OCI-LY3 (cell line): ENCODE results near the gene ADCY5.

Experiments
- EZH2phosphoT487 ChIP-seq: fragments of 200-600 bp; shearing (Covaris generic); IDR thresholded peaks from 2 replicates; pipeline ENCODE4 v1.6.1; 2018; ENCODE audit warnings: antibody characterized with exemption, mixed run types, low read depth
- TF ChIP-seq, protein P1 (sequence below): fragments of 200-600, 300-600 bp; sonication (generic); IDR thresholded peaks from 2 replicates; pipeline ENCODE4 v1.5.1; 2014; ENCODE audit warnings: antibody characterized with exemption, low read length, low read depth

DNA sequence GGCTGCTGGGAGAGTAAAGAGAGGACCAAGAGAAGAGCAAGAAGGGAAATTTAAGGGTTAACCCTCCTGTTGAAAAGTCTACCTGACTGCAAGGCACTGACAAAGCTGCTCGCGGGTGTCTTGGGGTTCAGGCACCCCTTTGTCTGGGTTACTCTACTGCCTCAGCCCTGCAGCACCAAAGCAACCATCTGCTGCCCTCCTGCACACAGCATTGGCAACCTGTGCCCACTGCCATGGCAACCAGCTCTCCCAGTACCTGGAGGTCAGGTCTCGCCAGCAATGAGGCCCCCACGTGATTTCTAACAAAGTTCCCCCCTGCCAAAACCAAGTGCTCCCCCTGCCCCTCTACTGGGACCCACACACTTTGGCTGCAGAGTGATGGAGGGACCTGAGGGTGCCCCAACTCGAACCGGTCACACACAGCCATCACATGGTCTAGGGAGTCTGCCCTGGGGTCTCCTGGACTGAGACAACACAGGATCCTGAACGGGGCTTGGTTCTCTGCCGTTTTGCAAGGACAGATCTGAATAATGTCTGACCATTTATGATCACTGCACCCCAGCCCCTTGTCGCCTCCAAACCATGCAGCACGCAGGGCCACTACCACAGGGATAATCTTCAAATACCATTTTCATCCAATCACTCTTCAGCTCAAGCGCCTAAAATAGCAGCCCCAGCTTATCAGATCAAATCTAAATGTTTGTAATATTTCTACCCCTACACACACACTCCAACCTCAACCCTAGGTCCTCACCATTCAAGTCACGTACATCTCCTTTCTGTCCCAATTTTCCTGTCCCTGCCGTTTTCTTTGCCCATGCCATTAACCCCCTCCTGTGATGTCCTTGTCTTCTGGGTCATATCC is 50.7 kb downstream of the ADCY5 start:
- TF ChIP-seq, protein P1, sequence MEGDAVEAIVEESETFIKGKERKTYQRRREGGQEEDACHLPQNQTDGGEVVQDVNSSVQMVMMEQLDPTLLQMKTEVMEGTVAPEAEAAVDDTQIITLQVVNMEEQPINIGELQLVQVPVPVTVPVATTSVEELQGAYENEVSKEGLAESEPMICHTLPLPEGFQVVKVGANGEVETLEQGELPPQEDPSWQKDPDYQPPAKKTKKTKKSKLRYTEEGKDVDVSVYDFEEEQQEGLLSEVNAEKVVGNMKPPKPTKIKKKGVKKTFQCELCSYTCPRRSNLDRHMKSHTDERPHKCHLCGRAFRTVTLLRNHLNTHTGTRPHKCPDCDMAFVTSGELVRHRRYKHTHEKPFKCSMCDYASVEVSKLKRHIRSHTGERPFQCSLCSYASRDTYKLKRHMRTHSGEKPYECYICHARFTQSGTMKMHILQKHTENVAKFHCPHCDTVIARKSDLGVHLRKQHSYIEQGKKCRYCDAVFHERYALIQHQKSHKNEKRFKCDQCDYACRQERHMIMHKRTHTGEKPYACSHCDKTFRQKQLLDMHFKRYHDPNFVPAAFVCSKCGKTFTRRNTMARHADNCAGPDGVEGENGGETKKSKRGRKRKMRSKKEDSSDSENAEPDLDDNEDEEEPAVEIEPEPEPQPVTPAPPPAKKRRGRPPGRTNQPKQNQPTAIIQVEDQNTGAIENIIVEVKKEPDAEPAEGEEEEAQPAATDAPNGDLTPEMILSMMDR, result no peak
- no peak for TF ChIP-seq EZH2phosphoT487
